GM19193 (cell line): Measurements from ENCODE around the gene CENPE.

Source experiments
- POLR2A ChIP-seq: IDR thresholded peaks from 4 replicates; pipeline ENCODE4 v1.6.1; 2011; ENCODE audit not compliant: insufficient read depth, insufficient read length; ENCODE audit errors: extremely low read depth

CENPE gene, protein sequence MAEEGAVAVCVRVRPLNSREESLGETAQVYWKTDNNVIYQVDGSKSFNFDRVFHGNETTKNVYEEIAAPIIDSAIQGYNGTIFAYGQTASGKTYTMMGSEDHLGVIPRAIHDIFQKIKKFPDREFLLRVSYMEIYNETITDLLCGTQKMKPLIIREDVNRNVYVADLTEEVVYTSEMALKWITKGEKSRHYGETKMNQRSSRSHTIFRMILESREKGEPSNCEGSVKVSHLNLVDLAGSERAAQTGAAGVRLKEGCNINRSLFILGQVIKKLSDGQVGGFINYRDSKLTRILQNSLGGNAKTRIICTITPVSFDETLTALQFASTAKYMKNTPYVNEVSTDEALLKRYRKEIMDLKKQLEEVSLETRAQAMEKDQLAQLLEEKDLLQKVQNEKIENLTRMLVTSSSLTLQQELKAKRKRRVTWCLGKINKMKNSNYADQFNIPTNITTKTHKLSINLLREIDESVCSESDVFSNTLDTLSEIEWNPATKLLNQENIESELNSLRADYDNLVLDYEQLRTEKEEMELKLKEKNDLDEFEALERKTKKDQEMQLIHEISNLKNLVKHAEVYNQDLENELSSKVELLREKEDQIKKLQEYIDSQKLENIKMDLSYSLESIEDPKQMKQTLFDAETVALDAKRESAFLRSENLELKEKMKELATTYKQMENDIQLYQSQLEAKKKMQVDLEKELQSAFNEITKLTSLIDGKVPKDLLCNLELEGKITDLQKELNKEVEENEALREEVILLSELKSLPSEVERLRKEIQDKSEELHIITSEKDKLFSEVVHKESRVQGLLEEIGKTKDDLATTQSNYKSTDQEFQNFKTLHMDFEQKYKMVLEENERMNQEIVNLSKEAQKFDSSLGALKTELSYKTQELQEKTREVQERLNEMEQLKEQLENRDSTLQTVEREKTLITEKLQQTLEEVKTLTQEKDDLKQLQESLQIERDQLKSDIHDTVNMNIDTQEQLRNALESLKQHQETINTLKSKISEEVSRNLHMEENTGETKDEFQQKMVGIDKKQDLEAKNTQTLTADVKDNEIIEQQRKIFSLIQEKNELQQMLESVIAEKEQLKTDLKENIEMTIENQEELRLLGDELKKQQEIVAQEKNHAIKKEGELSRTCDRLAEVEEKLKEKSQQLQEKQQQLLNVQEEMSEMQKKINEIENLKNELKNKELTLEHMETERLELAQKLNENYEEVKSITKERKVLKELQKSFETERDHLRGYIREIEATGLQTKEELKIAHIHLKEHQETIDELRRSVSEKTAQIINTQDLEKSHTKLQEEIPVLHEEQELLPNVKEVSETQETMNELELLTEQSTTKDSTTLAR (N-terminal part only)

DNA sequence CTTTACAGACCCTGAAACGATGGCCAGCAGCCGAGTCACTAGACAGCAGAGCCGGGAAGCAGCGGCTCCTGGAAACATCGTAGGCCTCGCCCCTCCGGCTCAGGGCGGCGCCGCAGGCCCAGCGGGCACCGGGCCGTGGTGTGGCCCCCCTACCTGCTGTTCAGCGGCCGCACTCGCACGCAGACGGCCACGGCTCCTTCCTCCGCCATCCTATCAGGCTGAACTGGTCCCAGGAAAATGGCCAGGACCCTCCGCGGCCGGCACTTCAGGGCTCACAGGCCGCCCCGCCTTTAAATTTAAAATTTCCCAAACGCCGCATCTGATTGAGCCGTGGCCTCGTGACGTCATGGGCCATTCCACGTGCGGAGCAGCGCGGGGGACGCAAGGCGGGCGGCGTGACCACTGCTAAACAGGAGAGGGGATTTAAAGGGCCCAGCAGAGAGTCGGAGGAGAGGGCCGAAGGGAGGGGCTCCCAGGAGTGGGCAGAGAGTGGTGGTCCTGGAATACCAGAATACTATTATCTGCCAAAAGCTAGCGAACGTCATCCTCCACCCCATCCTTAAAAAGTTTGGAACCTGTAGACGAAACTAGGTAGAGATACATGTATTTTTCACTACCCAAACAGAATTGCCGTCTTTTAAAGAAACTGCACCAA lies at the start of gene CENPE:
TSS of gene CENPE (minus strand) at position 233 of the 655 bp plus-strand sequence. CDS start at position 209, 24 bp downstream.
- TF ChIP-seq POLR2A: peak; percentile 65

DNA sequence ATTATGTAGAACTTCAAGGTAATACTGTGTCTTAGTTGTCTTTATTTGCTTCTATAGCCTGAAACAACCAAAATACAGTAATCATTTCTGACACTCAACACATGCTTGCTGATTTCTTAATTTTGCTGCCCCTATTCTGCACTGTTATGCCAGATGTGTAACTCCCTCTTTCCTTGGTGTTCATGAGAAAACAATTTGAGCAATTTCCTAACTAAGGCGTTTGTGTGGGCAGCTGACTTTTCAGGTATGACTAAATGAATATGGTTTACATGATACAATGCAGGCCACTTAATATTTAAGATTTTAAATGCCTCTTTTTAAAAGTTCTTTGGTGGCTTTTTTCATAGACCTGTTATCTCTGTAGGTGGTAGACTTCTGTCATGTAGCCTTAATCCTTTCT lies 46.1 kb upstream of the CENPE start:
- TF ChIP-seq POLR2A: no peak

DNA sequence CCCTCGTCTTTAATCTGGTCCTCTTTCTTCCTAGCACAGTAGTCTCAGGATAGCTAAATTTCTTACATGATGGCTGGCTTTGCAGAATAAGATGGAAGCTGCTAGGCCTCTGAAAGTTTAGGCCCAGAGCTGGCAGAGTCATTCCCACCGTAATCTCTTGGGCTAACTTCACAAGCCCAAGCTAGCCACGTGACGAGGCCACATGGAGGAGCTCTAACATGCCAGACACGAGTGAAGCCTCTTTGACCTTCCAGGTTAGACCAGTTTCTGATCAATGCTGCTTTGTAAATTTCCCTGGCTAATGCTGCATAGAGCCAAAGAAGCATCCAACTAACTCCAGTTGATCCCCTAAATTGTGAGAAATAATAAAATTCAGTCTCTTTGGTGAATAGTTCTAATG lies 9.5 kb upstream of the CENPE start:
- no peak for TF ChIP-seq POLR2A

DNA sequence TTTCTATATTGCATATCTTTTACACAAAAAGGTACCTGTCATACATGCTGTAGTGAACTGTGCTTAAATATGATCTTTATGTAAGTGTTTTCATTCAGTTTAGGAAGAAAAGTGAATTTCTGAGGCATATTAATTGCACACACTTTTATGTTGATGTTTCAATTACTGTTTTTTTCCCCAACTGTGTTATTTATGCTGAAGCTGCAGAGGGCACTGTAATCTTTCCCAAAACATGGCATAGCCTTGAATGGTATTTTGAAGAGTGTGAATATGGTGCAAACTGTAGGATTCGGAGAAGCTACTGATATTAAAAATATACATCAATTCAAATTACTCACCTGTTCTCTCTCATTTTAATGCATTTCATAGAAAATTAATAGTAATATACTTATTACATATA lies 6.0 kb upstream of the CENPE start:
- no peak for TF ChIP-seq POLR2A

DNA sequence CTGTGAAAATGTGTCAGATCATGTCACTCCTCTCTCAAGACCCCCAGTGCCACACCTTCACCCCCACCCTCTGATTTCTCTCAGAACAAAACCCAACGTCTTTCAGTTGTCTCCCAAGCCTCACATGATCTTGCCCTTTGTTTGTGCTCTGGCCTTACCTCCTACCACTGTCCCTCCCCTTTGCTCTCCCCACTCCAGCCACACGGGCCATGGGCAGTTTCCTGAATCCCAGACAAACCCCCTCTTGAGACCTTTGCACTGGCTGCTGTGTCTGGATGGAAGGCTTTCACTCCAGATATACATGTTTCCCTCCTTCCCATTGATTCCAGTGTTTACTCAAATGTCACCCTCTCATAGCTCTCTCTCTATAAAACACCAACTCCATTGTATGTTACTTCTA lies 3.6 kb upstream of the CENPE start:
- no peak for TF ChIP-seq POLR2A

DNA sequence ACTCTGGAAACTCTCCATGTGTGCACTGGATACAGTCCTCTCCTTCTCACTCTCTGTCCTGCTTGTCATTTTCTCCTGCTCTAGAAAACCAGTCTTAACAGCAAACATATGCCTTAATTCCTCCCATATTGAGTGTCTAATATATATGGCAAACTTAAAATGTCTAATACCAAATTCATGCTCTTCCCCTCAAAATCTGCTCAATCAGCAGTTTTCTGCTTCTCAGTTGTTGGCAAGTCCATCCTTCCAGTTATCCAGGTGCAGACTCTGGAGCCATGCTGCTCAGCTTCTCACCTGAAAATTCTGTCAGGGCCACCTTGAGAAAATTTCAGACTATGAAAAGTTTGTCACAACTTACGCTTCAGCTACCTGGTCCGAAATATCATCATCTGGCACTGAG lies 3.1 kb upstream of the CENPE start:
- TF ChIP-seq POLR2A: no peak

DNA sequence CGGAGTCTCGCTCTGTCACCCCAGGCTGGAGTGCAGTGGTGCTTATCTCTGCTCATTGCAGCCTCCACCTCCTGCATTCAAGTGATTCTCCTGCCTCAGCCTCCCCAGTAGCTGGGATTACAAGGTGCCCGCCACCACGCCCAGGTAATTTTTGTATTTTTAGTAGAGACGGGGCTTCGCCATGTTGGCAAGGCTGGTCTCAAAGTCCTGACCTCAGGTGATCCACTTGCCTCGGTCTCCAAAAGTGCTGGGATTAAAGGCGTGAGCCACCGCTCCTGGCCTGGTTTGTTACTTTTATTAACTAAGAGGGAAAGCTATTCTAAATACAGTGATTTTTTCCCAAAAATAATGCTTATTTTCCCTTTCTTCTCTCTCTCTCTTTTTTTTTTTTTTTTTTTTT lies 866 bp upstream of the CENPE start:
- TF ChIP-seq POLR2A: no peak

DNA sequence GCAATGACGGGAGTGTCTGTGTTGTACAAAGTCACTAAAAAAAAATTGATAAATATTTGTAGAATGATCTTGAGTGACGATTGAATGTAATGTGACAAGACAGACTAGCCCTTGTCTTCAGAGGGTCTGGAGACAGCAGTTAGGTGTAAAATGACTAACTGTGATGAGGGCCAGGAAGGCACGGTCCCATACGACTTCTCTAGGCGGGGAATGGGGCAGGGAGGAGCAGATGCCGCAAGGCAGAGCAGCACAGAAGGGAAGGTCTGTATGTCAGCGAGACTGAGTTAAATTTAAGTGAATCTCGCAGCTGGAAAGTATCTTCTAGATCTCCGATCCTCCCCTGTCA lies 405 bp downstream of the CENPE start:
- no peak for TF ChIP-seq POLR2A

DNA sequence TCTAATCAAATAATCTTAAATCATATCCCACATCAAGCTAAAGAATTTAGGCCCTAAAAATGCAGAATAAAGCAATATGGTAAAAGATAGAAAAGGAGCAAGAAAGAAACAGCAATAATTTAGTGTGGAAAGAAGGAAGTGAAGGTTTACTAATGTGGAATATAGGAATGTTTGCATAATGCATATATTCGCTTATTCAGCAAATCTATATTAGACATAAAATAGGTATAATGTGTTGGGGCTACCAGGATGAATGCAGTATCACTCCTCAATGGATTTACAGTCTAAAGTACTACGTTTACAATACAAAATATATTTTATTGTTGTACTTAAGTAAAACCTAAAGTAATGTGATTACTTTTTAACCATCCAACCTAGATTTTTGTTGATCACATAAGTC lies 4.7 kb downstream of the CENPE start:
- no peak for TF ChIP-seq POLR2A

DNA sequence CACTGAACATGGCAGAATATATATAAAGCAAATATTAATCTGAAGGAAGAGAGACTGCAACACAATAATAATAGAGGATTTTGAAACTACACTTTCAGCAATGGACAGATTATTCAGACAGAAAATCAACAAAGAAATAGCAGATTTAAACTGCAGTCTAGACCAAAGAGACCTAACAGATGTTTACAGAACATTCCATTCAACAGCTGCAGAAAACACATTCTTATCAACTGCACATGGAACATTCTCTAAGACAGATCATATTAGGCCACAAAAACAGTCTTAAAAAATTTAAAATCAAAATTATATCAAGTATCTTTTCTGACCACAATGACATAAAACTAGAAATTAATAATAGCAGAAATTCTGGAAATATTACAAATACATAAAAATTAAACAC lies 27.1 kb downstream of the CENPE start:
- TF ChIP-seq POLR2A: no peak

DNA sequence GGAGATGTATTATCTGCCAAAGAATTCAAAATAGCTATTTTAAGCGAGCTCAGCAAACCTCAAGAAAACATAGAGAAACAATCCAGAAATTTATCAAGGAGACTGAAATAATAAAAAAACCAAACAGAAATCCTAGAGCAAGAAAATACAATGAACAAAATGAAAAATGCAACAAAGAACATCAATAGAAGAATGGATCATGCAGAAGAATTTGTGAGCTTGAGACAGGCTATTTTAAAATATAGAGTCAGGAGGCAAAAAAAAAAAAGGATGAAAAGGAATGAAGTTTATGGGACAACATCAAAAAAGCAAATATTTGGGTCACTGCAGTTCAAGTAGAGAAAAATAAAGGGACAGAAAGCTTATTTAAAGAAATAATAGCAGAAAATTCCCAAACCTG lies 29.1 kb downstream of the CENPE start:
- no peak for TF ChIP-seq POLR2A

DNA sequence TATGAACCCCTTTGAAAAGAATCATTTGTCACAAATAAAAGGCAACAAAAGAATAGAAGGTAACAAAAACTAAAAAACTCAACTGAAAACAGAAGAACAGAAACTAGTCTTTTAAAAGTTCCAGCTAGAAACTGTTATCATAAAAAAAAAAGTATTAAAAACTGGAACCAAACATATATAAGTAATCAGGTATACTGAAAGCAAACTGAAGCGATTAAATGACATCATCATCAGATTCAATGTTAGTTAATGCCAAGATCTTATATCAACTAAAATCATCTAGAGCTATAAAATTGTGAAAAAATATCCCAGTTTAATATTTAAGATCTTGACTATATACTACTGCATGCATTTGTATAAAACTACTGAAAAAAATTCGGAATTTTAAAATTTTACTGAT lies 36.0 kb downstream of the CENPE start:
- TF ChIP-seq POLR2A: no peak

DNA sequence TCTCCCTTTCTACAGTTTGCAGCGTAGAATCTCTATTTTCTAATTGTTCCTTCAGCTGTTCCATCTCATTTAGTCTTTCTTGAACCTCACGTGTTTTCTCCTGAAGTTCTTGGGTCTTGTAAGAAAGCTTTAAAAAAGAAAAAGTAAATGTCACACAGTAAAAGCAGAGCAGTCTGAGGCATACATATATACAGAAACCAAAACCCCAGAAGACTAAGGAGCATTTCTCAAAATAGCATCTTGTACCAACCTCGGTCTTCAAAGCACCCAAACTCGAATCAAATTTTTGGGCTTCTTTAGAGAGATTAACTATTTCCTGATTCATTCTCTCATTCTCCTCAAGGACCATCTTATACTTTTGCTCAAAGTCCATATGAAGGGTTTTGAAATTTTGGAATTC lies 39.4 kb downstream of the CENPE start:
- TF ChIP-seq POLR2A: no peak

DNA sequence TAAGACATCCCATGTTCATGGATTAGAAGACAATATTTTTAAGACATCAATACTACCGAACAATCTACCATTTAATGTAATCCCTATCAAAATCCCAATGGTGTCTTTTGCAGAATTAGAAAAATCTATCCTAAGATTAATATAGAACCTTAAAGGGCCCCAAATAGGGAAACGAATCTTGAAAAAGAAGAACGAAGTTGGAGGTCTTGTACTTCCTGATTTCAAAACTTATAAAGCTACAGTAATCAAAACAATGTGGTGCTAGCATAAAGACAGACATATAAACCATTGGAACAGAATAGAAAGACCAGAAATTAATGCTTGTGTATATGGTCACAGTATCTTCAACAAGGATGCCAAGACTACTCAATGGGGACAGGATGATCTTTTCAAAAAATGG lies 42.0 kb downstream of the CENPE start:
- no peak for TF ChIP-seq POLR2A

DNA sequence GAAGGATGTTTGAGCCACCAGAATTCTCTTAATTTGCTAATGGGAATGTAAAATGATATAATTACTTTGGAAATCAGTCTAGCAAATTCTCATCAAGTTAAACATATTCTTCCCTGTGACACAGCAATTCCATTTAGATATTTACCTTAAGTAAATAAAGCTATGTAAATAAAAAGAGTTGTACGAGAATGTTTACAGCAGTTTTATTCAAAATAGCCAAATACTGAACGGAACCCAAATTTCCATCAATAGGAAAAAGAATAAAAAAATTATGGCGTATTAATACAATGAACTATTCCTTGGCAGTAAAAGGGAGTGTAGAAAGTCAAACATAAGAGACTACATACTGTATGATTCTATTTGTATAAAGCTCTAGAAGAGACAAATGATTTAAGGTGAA lies 45.8 kb downstream of the CENPE start:
- TF ChIP-seq POLR2A: no peak
